IPS-18a (cell line): ENCODE measurements around the gene PLAU.
"Not testable (repeated sequence)": the region's sequence is repeated elsewhere in the genome, so short reads cannot be mapped to it uniquely, and the experiment has no call there.

ENCODE experiments used
- H3K27ac ChIP-seq: one replicate; pipeline ENCODE4 v1.5.1; 2013; ENCODE audit warnings: low read length
- H3K27me3 ChIP-seq: one replicate; pipeline ENCODE4 v1.6.1; 2013; ENCODE audit warnings: mild to moderate bottlenecking, low read length; ENCODE audit not compliant: control insufficient read depth, insufficient read depth
- H3K36me3 ChIP-seq: one replicate; pipeline ENCODE4 v1.6.1; 2013; ENCODE audit warnings: low read depth, low read length; ENCODE audit not compliant: control insufficient read depth
- H3K4me1 ChIP-seq: one replicate; pipeline ENCODE4 v1.6.1; 2013; ENCODE audit warnings: low read depth, low read length; ENCODE audit not compliant: control insufficient read depth
- H3K4me3 ChIP-seq: one replicate; pipeline ENCODE4 v1.5.1; 2013; ENCODE audit warnings: low read length
- H3K9ac ChIP-seq: one replicate; pipeline ENCODE4 v1.6.1; 2013; ENCODE audit warnings: mild to moderate bottlenecking, low read length, moderate library complexity
- H3K9me3 ChIP-seq: one replicate; pipeline ENCODE4 v1.6.1; 2013; ENCODE audit warnings: low read depth, low read length; ENCODE audit not compliant: control insufficient read depth

PLAU gene

DNA sequence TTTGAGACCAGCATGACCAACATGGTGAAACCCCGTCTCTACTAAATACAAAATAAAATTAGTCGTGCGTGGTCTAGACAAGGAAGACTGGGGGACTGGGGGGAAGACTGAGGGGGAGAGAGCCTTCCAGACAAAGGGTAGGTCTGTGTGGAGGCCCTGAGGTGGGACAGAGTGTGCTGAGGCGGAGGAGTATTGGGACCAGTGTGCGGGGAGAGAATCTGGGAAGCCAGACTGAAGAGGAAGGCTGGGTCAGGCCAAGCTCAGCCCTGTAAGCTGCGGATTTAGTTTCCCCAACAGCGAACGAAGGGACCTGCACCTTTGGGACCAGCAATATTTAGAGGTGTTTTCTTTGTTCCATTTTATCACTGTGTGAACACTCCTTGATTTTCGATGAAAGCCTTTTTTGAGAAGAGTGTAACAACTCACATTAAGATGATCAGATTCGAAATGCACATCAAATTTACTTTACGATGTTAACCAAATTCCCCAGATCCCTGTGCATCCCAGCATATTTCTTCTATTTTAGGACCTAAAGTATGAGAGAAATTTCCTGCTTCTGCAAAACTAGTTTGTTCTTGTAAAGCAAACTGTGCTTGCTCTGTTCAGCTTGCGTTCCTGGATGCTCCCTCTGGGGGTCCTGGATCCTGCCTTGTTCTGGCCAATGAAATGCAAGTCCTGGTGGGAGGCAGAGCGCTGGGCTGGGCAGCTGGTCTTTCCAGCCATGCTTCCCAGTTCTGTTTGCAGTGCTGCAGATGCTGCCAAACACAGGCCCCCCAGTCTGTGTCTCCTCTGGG lies 39.4 kb downstream of the PLAU start:
- Histone ChIP-seq H3K4me3 (no peak overlapping the region), H3K27ac (no peak overlapping the region), H3K9me3 (no peaks in the 10 kb centered on the region), H3K4me1 (peaks cover 4% of the 10 kb centered on the region), H3K36me3 (no peaks in the 10 kb centered on the region), H3K9ac (no peak overlapping the region), H3K27me3 (no peaks in the 10 kb centered on the region)

DNA sequence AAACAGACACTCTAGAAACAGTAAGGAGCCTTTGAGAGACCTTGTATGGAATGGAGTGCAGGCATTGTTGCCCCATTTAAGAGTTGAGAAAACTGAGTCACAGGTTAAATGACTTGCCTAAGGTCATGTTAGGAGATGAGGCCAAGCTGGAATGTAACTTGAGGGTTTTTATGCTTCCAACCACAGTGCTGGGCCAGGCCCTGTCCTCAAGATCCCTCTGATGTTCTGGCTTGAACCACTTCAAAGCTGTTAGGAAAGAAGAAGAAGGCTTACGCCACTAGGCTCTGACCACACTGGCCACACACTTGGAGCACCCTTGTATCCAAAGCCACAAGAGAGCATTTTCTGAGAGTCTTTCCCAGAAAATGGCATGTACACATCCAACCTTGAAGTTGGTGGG lies 42.7 kb downstream of the PLAU start:
- Histone ChIP-seq H3K9me3 (no peaks in the 10 kb centered on the region), H3K4me3 (no peak overlapping the region), H3K4me1 (peaks cover 15% of the 10 kb centered on the region)

DNA sequence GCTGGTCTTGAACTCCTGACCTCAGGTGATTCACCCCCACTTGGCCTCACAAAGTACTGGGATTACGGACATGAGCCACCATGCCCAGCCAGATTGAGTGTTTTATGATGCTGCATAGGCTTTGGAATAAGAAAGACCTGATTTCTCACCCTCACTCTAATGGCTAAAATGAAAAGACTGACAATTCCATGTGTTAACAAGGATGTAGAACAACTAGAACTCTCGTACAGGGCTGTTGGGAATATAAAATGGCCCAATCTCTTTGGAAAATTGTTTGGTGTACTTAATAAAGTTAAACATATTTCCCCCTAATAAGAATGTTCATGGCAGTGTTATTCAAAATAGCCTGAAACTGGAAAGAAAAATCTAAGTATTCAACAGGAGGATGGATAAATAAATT lies 43.8 kb downstream of the PLAU start:
- Histone ChIP-seq H3K4me1 (peaks cover 15% of the 10 kb centered on the region), H3K9ac (no peak overlapping the region), H3K9me3 (no peaks in the 10 kb centered on the region), H3K36me3 (no peaks in the 10 kb centered on the region), H3K27me3 (no peaks in the 10 kb centered on the region), H3K27ac (no peak overlapping the region), H3K4me3 (no peak overlapping the region)

More for the DNA sequence above, 42.7 kb downstream of the PLAU start:
- Histone ChIP-seq H3K27ac (no peak overlapping the region), H3K27me3 (no peaks in the 10 kb centered on the region), H3K36me3 (no peaks in the 10 kb centered on the region), H3K9ac (no peak overlapping the region)

DNA sequence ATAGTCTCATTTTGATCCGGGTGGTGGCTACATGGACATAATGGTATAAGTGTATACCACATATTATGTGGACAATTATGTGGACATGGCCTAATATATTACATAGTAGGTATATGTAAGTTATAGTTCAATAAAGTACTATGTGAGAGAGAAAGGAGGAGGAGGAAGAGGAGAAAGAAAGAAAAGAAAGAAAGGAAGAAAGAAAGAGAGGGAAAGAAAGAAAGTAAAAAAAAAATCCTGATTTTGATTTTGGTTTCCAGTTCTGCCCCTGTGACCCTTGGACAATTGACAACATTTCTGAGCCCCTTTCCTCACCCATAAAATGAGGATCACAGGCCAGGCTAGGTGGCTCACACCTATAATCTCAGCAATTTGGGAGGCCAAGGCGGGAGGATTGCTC lies 44.8 kb downstream of the PLAU start:
- no peak overlapping the region for H3K4me3 ChIP-seq
- H3K9ac ChIP-seq = no peak overlapping the region
- H3K27ac ChIP-seq = no peak overlapping the region
- no peaks in the 10 kb centered on the region for H3K9me3 ChIP-seq
- peaks cover 10% of the 10 kb centered on the region for H3K4me1 ChIP-seq
- H3K36me3 ChIP-seq = no peaks in the 10 kb centered on the region
- no peaks in the 10 kb centered on the region for H3K27me3 ChIP-seq

GRCh38 chr10:73956476-73957359 lies 45.8 kb downstream of the PLAU start:
- no peaks in the 10 kb centered on the region for H3K36me3 ChIP-seq
- no peaks in the 10 kb centered on the region for H3K9me3 ChIP-seq
- H3K27ac ChIP-seq = no peak overlapping the region
- H3K4me3 ChIP-seq = no peak overlapping the region
- peaks cover 10% of the 10 kb centered on the region for H3K4me1 ChIP-seq
- H3K27me3 ChIP-seq = no peaks in the 10 kb centered on the region
- no peak overlapping the region for H3K9ac ChIP-seq

DNA sequence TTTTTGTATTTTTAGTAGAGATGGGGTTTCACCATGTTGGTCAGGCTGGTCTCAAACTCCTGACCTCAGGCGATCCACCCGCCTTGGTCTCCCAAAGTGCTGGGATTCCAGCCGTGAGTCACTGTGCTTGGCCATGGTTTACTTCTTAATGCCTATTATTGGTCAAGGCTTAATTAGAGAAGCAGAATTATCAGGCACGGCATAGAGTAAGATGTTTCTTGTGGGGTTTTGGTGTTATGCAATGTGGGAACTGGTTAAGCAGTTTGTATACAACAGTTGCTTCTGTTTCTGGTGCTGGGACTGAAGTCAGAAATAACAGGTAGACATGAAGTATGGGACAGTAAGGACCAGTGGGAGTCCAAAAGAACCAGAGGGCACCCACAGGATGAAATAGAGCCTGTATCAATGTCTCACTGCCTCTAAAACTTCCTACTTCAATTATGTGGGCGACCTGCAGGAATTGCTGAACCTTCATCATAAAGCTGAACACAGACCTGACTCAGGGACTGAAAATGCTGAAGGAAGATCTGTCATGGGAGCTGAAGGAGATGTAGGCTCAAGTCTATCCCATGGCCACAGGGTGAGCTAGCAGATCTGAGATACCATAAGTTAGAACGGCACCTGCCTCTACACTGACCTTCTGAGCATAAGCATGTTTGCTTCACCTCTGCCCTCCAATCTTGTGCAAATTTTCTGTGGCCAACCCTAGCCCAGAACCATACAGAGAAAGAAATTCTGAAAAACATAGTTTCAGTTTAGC lies 48.7 kb downstream of the PLAU start:
- Histone ChIP-seq H3K27me3 (no peaks in the 10 kb centered on the region), H3K9ac (no peak overlapping the region), H3K36me3 (no peaks in the 10 kb centered on the region), H3K27ac (no peak overlapping the region), H3K9me3 (no peaks in the 10 kb centered on the region), H3K4me3 (no peak overlapping the region), H3K4me1 (peaks cover 10% of the 10 kb centered on the region)

DNA sequence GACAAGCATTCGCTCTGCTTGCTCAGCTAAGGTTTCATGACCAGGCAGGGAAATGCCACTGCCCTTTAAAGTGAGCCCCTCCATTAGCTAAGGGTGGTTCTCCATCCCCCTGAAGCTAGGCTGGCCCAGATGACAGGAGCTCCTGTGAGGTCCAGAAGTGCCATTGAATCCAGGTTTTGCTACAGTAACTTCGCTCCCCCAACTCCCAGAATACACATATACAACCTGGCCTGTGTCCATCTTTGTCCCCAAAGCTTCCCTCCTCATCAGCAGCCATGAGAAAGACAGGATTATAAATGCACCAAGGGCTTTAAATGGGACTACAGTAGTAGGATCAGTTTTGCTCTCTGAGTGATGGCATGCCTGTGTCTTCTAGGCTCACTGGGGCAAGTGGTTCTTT lies 51.5 kb downstream of the PLAU start:
- Histone ChIP-seq H3K36me3 (no peaks in the 10 kb centered on the region), H3K9ac (no peak overlapping the region), H3K4me3 (no peak overlapping the region), H3K9me3 (no peaks in the 10 kb centered on the region), H3K27me3 (no peaks in the 10 kb centered on the region), H3K27ac (no peak overlapping the region), H3K4me1 (peaks cover 19% of the 10 kb centered on the region)

DNA sequence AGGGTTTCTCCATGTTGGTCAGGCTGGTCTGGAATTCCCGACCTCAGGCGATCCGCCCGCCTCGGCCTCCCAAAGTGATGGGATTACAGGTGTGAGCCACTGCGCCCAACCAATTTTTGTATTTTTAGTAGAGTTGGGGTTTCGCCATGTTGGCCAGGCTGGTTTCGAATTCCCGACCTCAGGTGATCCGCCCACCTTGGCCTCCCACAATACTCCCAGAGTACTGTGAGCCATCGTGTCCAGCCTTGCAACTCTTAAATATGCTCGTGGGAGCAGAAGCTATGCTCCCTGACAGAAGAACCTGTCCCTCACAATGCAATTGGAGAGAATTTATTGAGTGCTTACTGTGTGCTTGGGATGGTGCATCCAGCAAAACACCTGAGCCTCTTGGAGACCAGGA lies 52.6 kb downstream of the PLAU start:
- H3K4me1 ChIP-seq = peaks cover 30% of the 10 kb centered on the region
- H3K9ac ChIP-seq, H3K4me3 ChIP-seq, H3K36me3 ChIP-seq, H3K27ac ChIP-seq, H3K27me3 ChIP-seq, H3K9me3 ChIP-seq: not testable (repeated sequence)

DNA sequence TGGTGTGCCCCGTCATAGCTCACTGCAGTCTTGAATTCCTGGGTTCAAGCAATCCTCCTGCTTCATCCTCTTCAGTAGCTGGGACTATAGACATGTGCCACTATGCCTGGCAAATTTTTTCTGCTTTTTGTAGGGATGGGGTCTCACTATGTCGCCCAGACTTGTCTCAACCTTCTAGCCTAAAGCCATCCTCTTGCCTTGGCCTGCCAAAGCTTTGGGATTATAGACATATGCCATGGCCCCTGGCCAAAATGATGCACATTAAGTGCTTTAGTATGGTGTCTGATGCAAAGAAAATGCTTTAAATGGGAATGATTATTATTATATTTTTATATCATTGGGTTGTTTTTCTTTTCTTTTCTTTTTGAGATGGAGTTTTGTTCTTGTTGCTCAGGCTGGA lies 53.8 kb downstream of the PLAU start:
- peaks cover 39% of the 10 kb centered on the region for H3K4me1 ChIP-seq
- peak overlapping the region; percentile 95 for H3K27ac ChIP-seq
- H3K4me3 ChIP-seq = no peak overlapping the region

GRCh38 chr10:73965267-73965889 lies 54.4 kb downstream of the PLAU start:
- H3K4me3 ChIP-seq = peak overlapping the region; percentile 9
- not testable (repeated sequence) for H3K9me3 ChIP-seq, H3K27me3 ChIP-seq, H3K36me3 ChIP-seq
- peak overlapping the region; percentile 78 for H3K9ac ChIP-seq
- peaks cover 42% of the 10 kb centered on the region for H3K4me1 ChIP-seq
- peak overlapping the region; percentile 95 for H3K27ac ChIP-seq

More for the DNA sequence above, 53.8 kb downstream of the PLAU start:
- Histone ChIP-seq H3K9me3 (no peaks in the 10 kb centered on the region), H3K9ac (peak overlapping the region; percentile 78), H3K36me3 (no peaks in the 10 kb centered on the region), H3K27me3 (no peaks in the 10 kb centered on the region)
